Upper lobe of right lung (tissue), 1 donor: ENCODE measurements around the gene KRTAP5-8. TPM values are rescaled to one million over a fixed set of nuclear protein-coding genes. Genes with fewer than 3 reads are reported as not detected.

Experiments
- ATAC-seq: fragments of 200-7000 bp; cut with Tn5 transposase; one replicate; pipeline ENCODE4 v1.9.1; 2020; ENCODE audit warnings: mild to moderate bottlenecking, moderate library complexity
- DNase-seq: peaks from one replicate; pipeline ENCODE4 v3.0.0-alpha.2; 2020
- H3K27ac ChIP-seq: fragments of 200-600 bp; one replicate; pipeline ENCODE4 v1.8.0; 2022
- H3K27me3 ChIP-seq: fragments of 200-600 bp; one replicate; pipeline ENCODE4 v1.8.0; 2022; ENCODE audit warnings: mild to moderate bottlenecking
- H3K36me3 ChIP-seq: fragments of 200-600 bp; one replicate; pipeline ENCODE4 v1.8.0; 2022
- H3K4me1 ChIP-seq: fragments of 200-600 bp; one replicate; pipeline ENCODE4 v1.8.0; 2022
- H3K4me3 ChIP-seq: fragments of 200-600 bp; one replicate; pipeline ENCODE4 v1.8.0; 2022; ENCODE audit warnings: mild to moderate bottlenecking
- H3K9me3 ChIP-seq: fragments of 200-600 bp; one replicate; pipeline ENCODE4 v1.8.0; 2022
- intact Hi-C: fragments of 100-400 bp; cut with DNase I; formaldehyde crosslinking; loops from one replicate; pipeline ENCODE4 v1.11.0; 2022
- total RNA-seq: library from RNA; stranded (reverse); fragmentation: NEBNext Ultra II Directional; extraction: Animal tissue kit (Norgen Biotek cat#: 25700); gene quantifications from one replicate; pipeline ENCODE4 v1.2.1, GENCODE V29; 2021
- TF ChIP-seq, protein P1 (sequence below): fragments of 200-600 bp; IDR thresholded peaks from one replicate; pipeline ENCODE4 v1.8.0; 2022; ENCODE audit warnings: antibody characterized with exemption
- donor health status: DM: no; HTN: yes; CAD: no; lungs with severe emphysema.

The KRTAP5-8 gene
- total RNA-seq, 1 donor from 2014 or later = not detected

DNA sequence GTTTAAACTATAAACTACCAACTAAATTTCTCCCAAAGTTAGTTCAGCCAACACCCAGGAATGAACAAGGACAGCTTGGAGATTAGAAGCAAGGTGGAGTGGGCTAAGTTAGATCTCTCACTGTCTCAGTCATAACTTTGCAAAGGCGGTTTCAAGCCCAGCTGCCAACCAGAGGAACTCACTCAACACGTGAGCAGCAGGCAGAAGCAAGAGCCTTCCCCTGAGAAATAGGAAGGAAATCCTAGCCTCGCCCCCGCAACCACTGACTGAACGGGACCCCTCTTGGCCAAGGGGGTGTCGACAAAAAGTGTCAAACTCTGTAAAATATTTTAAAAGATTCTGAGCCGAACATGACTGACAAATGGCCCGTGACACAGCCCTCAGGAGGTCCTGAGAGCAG, 6.0 kb downstream of the KRTAP5-8 start:
- Histone ChIP-seq H3K9me3 (no peaks in the 10 kb centered on the region), H3K4me3 (no peak overlapping the region), H3K27me3 (no peaks in the 10 kb centered on the region), H3K4me1 (no peaks in the 10 kb centered on the region), H3K27ac (no peak overlapping the region), H3K36me3 (no peaks in the 10 kb centered on the region)
- intact Hi-C loops = no loop called here
- DNase-seq (no peak), ATAC-seq (peak; percentile 52)
- TF ChIP-seq, protein P1, sequence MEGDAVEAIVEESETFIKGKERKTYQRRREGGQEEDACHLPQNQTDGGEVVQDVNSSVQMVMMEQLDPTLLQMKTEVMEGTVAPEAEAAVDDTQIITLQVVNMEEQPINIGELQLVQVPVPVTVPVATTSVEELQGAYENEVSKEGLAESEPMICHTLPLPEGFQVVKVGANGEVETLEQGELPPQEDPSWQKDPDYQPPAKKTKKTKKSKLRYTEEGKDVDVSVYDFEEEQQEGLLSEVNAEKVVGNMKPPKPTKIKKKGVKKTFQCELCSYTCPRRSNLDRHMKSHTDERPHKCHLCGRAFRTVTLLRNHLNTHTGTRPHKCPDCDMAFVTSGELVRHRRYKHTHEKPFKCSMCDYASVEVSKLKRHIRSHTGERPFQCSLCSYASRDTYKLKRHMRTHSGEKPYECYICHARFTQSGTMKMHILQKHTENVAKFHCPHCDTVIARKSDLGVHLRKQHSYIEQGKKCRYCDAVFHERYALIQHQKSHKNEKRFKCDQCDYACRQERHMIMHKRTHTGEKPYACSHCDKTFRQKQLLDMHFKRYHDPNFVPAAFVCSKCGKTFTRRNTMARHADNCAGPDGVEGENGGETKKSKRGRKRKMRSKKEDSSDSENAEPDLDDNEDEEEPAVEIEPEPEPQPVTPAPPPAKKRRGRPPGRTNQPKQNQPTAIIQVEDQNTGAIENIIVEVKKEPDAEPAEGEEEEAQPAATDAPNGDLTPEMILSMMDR = no peak

DNA sequence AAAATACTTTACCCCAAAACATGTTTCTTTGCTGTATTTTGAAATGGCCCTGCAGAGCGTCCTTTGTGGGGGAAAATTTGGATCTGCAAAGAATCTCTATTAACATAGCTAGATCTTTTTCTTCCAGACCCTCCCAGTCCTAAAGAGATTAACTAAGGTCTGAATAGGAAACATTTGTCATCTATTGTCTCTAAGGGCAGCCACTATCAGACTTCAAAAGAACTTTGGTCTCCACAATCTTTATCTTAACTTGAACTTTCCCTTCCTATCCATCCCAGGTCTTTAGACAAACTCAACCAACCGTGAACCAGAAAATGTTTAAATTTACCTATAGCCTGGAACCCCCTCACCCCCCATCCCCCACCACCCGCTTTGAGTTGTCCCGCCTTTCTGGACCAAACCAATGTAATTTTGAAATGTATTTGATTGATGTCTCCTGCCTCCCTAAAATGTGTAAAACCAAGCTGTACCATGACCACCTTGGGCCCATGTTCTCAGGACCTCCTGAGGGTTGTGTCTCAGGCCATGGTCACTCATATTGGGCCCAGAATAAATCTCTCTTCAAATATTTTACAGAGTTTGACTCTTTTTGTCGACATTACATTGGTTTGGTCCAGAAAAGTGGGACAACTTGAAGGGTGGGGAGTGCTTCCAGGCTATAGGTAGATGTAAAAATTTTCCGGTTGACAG, 6.8 kb downstream of the KRTAP5-8 start:
- TF ChIP-seq, protein P1 = no peak

GRCh38 chr11:71545405-71545966, 7.7 kb downstream of the KRTAP5-8 start:
- Histone ChIP-seq H3K4me3 (no peak overlapping the region), H3K9me3 (no peaks in the 10 kb centered on the region), H3K4me1 (no peaks in the 10 kb centered on the region), H3K27ac (no peak overlapping the region), H3K27me3 (no peaks in the 10 kb centered on the region), H3K36me3 (no peaks in the 10 kb centered on the region)
- TF ChIP-seq, protein P1 = no peak
- ATAC-seq (no peak), DNase-seq (no peak)
- intact Hi-C loops = no loop called here

More for the DNA sequence above, 6.8 kb downstream of the KRTAP5-8 start:
- intact Hi-C loops = no loop called here
- Histone ChIP-seq H3K9me3 (no peaks in the 10 kb centered on the region), H3K4me1 (no peaks in the 10 kb centered on the region), H3K27ac (no peak overlapping the region), H3K36me3 (no peaks in the 10 kb centered on the region), H3K4me3 (no peak overlapping the region), H3K27me3 (no peaks in the 10 kb centered on the region)
- ATAC-seq (no peak), DNase-seq (no peak)

GRCh38 chr11:71548120-71548519, 10.3 kb downstream of the KRTAP5-8 start, which contains the start of gene KRTAP5-9:
Gene KRTAP5-9 (plus strand): TSS chr11:71548420. CDS start chr11:71548658, 238 bp downstream.
- DNase-seq = no peak
- ATAC-seq = no peak
- TF ChIP-seq, protein P1 = no peak
- intact Hi-C loops = no loop called here
- H3K4me3 ChIP-seq = no peak within 1 kb of the TSS
- H3K9me3 ChIP-seq = no peaks in the 10 kb centered on the region
- no peaks in the 10 kb centered on the region for H3K27me3 ChIP-seq
- H3K27ac ChIP-seq = no peak within 1 kb of the TSS
- no peaks in the 10 kb centered on the region for H3K4me1 ChIP-seq
- H3K36me3 ChIP-seq = no peaks in the 10 kb centered on the region

- Histone ChIP-seq H3K4me1 (no peaks in the 10 kb centered on the region), H3K27ac (no peak overlapping the region), H3K36me3 (no peaks in the 10 kb centered on the region), H3K4me3 (no peak overlapping the region), H3K27me3 (no peaks in the 10 kb centered on the region), H3K9me3 (no peaks in the 10 kb centered on the region)
- intact Hi-C loops = no loop called here
- TF ChIP-seq, protein P1 = no peak
- DNase-seq = no peak
- ATAC-seq = no peak
These were observed 10.9 kb downstream of the KRTAP5-8 start for GRCh38 chr11:71548716-71549151.
